A549 (cell line): ENCODE data around the gene PORCN.

Experiments used
- ATOH8 ChIP-seq: fragments of 250-450 bp; sonication (Bioruptor Pico); IDR thresholded peaks from 2 replicates; pipeline ENCODE4 v1.5.0; 2020; ENCODE audit warnings: low read depth, mild to moderate bottlenecking, moderate library complexity
- BHLHE40 ChIP-seq: IDR thresholded peaks from 2 replicates; pipeline ENCODE4 v1.6.1; 2012; ENCODE audit warnings: low read depth, low read length, inconsistent platforms
- CTCF ChIP-seq: fragments of >200 bp; sonication (Bioruptor Twin); formaldehyde crosslinking; IDR thresholded peaks from 3 replicates; pipeline ENCODE4 v1.5.1; 2016
- EP300 ChIP-seq, 2 experiments: fragments of >200 bp; sonication (Bioruptor Twin); formaldehyde crosslinking; IDR thresholded peaks; 2 replicates in 1 of 2; 3 replicates in 1 of 2; pipeline ENCODE4 v1.6.1; 2016 to 2017
- HEYL ChIP-seq: fragments of 250-450 bp; sonication (Bioruptor Pico); IDR thresholded peaks from 2 replicates; pipeline ENCODE4 v1.8.0; 2021; ENCODE audit warnings: mild to moderate bottlenecking, moderate library complexity
- HOXB5 ChIP-seq: fragments of 250-450 bp; sonication (Bioruptor Pico); IDR thresholded peaks from 2 replicates; pipeline ENCODE4 v1.5.0; 2020; ENCODE audit warnings: mild to moderate bottlenecking, moderate library complexity
- KDM1A ChIP-seq: fragments of 200-600 bp; sonication (generic); IDR thresholded peaks from 2 replicates; pipeline ENCODE4 v1.6.1; 2016; ENCODE audit warnings: low read depth, mild to moderate bottlenecking

GRCh38 chrX:48558271-48558670 is 49.5 kb downstream of the PORCN start:
- no peak for TF ChIP-seq CTCF
- no peak for TF ChIP-seq ATOH8 (CRISPR knock-in tag)
- no peak for TF ChIP-seq HEYL (CRISPR knock-in tag)
- no peak for TF ChIP-seq EP300 (IDR thresholded peaks at IDR 0.05)
- TF ChIP-seq BHLHE40, result no peak
- TF ChIP-seq KDM1A, result no peak
- TF ChIP-seq HOXB5, result no peak
